Right atrium auricular region (tissue), 2 donors: ENCODE measurements around the gene BID. TPM values are rescaled to one million over a fixed set of nuclear protein-coding genes. Genes with fewer than 3 reads are reported as not detected.

Experiments used
- DNase-seq: peaks from one replicate; pipeline ENCODE4 v3.0.0-alpha.2; 2019; ENCODE audit warnings: low spot score
- H3K27ac ChIP-seq, 2 donors: fragments of 200-600 bp; sonication (generic); 1 replicate in 1 of 2; 2 replicates in 1 of 2; pipeline ENCODE4 v1.5.1; 2016 to 2019
- H3K27me3 ChIP-seq, 2 donors: fragments of 200-600 bp; sonication (generic); one replicate each; pipeline versions ENCODE4 v1.5.1 to v1.6.0; 2017 to 2019
- H3K36me3 ChIP-seq: fragments of 200-600 bp; sonication (generic); one replicate; pipeline ENCODE4 v1.5.1; 2016
- H3K4me1 ChIP-seq, 2 donors: fragments of 200-600 bp; sonication (generic); one replicate each; pipeline versions ENCODE4 v1.5.1 to v1.6.0; 2017 to 2019
- H3K4me3 ChIP-seq, 2 donors: fragments of 200-600 bp; sonication (generic); 1 replicate in 1 of 2; 2 replicates in 1 of 2; pipeline ENCODE4 v1.5.1; 2017 to 2019; ENCODE audit warnings: mild to moderate bottlenecking in 1 of 2, moderate library complexity in 1 of 2
- H3K9me3 ChIP-seq, 2 donors: fragments of 200-600 bp; sonication (generic); one replicate each; pipeline ENCODE4 v1.5.1; 2019
- total RNA-seq, 2 donors: library from RNA; depleted of rRNA; stranded (reverse); fragments of >200 nt; gene quantifications; one replicate each; pipeline ENCODE4 v1.1.0, GENCODE V29; 2016
- TF ChIP-seq, protein P1 (sequence below), 2 donors: fragments of 200-600 bp; sonication (generic); IDR thresholded peaks; one replicate each; pipeline ENCODE4 v1.5.1; 2019; ENCODE audit warnings: antibody characterized with exemption in 2 of 2

The BID gene
- total RNA-seq, 2 donors from 2014 or later: 10.5 to 14.1 TPM

DNA sequence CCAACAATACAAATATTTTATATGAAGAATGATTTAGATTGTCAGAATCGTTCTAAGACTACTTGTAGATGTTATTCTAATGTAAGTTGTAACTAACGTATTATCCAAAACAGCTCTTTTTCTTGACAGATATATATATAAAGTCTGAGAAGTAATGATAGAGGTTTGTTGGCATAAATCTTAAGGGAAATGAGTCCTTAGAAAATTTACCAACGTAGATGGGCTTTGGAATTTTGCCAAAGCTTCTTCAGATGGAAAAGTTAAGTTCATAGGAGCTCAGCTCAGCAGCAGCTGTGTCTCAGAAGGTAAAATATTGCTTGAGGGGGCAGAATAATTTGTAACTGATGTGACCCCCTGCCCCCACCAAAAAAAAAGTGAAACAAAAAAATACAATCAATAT, 66.7 kb downstream of the BID start:
- TF ChIP-seq, protein P1, sequence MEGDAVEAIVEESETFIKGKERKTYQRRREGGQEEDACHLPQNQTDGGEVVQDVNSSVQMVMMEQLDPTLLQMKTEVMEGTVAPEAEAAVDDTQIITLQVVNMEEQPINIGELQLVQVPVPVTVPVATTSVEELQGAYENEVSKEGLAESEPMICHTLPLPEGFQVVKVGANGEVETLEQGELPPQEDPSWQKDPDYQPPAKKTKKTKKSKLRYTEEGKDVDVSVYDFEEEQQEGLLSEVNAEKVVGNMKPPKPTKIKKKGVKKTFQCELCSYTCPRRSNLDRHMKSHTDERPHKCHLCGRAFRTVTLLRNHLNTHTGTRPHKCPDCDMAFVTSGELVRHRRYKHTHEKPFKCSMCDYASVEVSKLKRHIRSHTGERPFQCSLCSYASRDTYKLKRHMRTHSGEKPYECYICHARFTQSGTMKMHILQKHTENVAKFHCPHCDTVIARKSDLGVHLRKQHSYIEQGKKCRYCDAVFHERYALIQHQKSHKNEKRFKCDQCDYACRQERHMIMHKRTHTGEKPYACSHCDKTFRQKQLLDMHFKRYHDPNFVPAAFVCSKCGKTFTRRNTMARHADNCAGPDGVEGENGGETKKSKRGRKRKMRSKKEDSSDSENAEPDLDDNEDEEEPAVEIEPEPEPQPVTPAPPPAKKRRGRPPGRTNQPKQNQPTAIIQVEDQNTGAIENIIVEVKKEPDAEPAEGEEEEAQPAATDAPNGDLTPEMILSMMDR (IDR thresholded peaks at IDR 0.05): no peak
- Histone ChIP-seq H3K36me3 (peaks cover 29% of the 10 kb centered on the region), H3K4me1 (peaks cover 0 to 7% of the 10 kb centered on the region in 2 donors), H3K4me3 (peak overlapping the region in 1 of 2 donors; percentile 10), H3K9me3 (no peaks in the 10 kb centered on the region), H3K27ac (peak overlapping the region in 1 of 2 donors; percentile 55), H3K27me3 (no peaks in the 10 kb centered on the region)
- no peak for DNase-seq

DNA sequence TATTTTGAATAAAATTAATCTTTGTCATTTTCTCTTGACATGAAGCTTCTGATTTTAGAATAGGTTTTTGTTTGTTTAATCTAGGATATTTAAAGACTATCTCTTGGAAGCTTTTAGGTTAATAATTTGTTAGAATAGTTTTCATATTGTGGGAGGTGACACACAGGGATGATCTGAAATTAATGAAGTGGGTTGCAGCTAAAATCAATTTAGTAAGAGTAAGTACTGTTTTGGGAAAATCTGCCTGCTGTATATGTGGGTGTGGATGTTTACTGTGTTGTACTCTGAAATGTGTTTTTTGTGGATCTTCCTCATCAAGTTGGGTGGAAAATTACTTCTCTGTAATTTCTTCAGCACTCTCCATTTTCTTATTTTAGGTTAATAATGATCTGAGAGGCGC, 67.3 kb downstream of the BID start:
- Histone ChIP-seq H3K9me3 (no peaks in the 10 kb centered on the region), H3K36me3 (peaks cover 33% of the 10 kb centered on the region), H3K27ac (peak overlapping the region in 1 of 2 donors; percentile 55), H3K4me3 (peak overlapping the region in 1 of 2 donors; percentile 10), H3K27me3 (no peaks in the 10 kb centered on the region), H3K4me1 (peaks cover 0 to 7% of the 10 kb centered on the region in 2 donors)
- TF ChIP-seq, protein P1 (IDR thresholded peaks at IDR 0.05): no peak
- no peak for DNase-seq

DNA sequence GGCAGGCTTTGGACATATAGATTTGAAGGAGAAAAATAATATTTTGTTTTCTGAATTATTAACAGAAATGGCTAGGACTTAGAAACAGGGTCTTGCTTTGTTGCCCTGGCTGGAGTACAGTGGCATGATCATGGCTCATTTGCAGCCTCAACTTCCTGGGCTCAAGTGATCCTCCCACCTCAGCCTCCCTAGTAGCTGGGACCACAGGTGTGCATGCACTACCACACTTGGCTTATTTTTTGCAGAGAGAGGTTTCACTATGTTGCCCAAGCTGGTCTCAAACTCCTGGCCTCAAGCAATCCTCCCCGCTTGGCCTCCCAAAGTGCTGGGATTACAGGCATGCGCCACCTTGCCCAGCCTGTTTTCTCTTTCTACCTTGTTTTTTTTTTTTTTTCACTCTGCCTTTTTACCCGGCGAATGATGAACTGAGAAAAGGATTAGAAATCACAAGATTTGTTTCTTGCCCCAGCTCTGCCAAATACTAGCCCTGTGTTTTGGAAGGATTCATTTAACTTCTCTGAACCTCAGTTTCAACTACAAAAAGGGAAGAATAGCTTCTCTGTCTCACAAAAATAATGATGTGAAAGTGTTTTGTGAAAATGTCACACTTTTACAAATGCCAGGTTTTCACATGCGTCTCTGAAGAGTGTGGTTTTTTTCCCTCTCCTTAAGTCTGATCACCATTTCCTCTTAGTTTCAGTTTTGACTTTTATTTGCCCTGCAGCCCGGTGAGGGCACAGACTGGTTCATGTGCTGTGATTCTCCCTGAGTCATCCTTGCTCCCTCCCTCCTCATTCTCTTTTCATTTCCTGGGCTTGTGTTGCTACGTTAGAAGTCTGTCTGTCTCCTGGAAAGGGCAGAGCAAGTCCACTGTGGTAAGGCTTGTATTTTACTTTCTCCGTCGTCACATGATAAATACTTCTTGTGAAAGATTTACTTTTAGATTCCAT, 68.0 kb downstream of the BID start:
- Histone ChIP-seq H3K27me3 (no peaks in the 10 kb centered on the region), H3K27ac (peak overlapping the region; percentile 17 to 55), H3K4me3 (peak overlapping the region in 1 of 2 donors; percentile 17), H3K4me1 (peaks cover 0 to 7% of the 10 kb centered on the region in 2 donors), H3K36me3 (peaks cover 33% of the 10 kb centered on the region), H3K9me3 (no peaks in the 10 kb centered on the region)
- no peak for DNase-seq
- TF ChIP-seq, protein P1 (IDR thresholded peaks at IDR 0.05): no peak

DNA sequence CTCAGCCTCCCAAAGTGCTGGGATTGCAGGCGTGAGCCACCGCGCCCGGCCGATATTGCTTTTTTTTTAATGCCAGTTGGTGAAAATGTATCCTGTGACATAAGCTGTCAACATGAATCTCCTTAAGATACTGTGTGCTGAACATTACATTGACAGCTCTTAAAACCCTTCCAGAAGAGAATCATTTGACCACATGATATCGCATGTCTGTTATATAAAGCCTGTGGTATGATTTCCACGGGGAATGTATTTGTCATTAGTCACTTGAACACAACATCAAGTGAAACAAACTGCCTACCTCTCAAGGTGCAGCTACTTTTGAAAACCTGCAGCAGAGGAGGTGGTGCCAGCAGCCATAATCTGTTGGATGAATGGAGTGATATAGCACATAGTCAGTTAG, 68.7 kb downstream of the BID start:
- Histone ChIP-seq H3K4me3 (no peak overlapping the region), H3K27ac (peak overlapping the region in 1 of 2 donors; percentile 55), H3K9me3 (no peaks in the 10 kb centered on the region), H3K4me1 (peaks cover 0 to 7% of the 10 kb centered on the region in 2 donors), H3K36me3 (peaks cover 33% of the 10 kb centered on the region), H3K27me3 (no peaks in the 10 kb centered on the region)
- TF ChIP-seq, protein P1 (IDR thresholded peaks at IDR 0.05): no peak
- no peak for DNase-seq

DNA sequence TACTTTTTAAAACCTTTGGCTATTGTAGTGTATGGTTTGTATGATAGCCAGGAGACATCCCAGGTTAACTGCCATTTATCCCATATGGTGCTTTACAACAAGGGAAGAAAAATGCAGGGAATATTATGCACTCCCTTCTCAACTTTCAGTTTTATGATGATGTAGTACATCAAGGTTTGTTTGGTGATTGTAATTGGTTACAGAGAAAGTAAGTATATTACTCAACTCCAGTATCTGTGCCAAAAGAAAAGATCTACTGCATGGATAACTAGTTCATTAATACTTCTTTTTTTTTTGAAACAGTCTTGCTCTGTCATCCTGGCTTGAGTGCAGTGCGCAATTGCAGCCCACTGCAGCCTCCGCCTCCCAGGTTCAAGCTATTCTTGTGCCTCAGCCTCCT, 70.5 kb downstream of the BID start:
- TF ChIP-seq, protein P1 (IDR thresholded peaks at IDR 0.05): no peak
- no peaks in the 10 kb centered on the region for H3K27me3 ChIP-seq

More for the DNA sequence above, 70.5 kb downstream of the BID start:
- Histone ChIP-seq H3K4me1 (peaks cover 0 to 7% of the 10 kb centered on the region in 2 donors), H3K4me3 (no peak overlapping the region), H3K9me3 (no peaks in the 10 kb centered on the region), H3K27ac (no peak overlapping the region), H3K36me3 (peaks cover 24% of the 10 kb centered on the region)
- no peak for DNase-seq
